CD4-positive, alpha-beta T cell treated with Interleukin-10 for 1 hour (primary cell): ENCODE data around the gene CDKL4.
A peak's percentile ranks its signal among the peaks of the same experiment; 100 is the strongest.
"Not testable (repeated sequence)": the region's sequence is repeated elsewhere in the genome, so short reads cannot be mapped to it uniquely, and the experiment has no call there.

Experiments used
- DNase-seq: peaks from one replicate; pipeline ENCODE4 v3.0.0-alpha.2; 2020

CDKL4 gene

GRCh38 chr2:39228413-39229209, 15.2 kb downstream of the CDKL4 start:
- DNase-seq, result peak; percentile 36

GRCh38 chr2:39227628-39228412, 15.9 kb downstream of the CDKL4 start:
- DNase-seq, result peak; percentile 83

GRCh38 chr2:39225567-39225966, 18.2 kb downstream of the CDKL4 start:
- DNase-seq, result no peak

- no peak for DNase-seq
Measured at GRCh38 chr2:39223909-39224308, 19.9 kb downstream of the CDKL4 start.

GRCh38 chr2:39221459-39221858, 22.3 kb downstream of the CDKL4 start:
- DNase-seq, result no peak

DNA sequence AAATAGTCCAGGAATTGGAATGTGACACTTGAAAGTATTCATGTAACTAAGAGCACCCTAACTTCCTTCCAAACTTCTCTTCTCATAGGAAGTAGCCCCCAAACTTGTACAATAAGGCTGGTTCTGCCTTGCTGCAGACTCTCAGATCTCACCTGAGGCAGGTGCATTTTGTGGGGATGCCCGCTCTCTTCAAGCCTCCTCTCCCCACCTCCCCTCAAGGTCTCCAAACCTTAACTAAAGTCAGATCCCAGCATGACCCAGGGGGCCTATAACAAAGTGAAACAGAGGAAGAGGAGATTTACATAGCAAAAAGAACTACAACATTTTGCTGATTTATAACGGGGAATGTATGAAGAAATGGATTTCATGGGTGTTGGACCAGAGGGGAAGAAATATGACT, 23.6 kb downstream of the CDKL4 start:
- no peak for DNase-seq

DNA sequence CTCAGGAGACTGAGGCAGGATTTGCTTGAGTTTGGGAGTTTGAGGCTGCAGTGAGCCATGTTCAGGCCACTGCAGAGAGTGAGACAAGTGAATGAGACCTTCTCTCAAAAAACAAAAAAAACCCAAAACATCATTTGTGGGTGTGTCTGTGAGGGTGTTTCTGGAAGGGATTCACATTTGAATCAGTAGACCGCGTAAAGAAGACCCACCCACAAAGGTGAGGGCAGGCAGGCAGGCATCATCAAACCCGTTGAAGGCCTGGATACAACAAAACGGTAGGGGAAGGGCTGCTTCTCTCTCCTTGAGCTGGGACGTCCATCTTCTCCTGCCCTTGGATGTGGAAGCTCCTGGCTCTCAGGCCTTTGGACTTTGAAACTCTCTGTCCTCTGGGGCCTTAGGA, 25.4 kb downstream of the CDKL4 start:
- DNase-seq, result no peak

- no peak for DNase-seq
Measured at GRCh38 chr2:39217192-39217550, 26.6 kb downstream of the CDKL4 start.

DNA sequence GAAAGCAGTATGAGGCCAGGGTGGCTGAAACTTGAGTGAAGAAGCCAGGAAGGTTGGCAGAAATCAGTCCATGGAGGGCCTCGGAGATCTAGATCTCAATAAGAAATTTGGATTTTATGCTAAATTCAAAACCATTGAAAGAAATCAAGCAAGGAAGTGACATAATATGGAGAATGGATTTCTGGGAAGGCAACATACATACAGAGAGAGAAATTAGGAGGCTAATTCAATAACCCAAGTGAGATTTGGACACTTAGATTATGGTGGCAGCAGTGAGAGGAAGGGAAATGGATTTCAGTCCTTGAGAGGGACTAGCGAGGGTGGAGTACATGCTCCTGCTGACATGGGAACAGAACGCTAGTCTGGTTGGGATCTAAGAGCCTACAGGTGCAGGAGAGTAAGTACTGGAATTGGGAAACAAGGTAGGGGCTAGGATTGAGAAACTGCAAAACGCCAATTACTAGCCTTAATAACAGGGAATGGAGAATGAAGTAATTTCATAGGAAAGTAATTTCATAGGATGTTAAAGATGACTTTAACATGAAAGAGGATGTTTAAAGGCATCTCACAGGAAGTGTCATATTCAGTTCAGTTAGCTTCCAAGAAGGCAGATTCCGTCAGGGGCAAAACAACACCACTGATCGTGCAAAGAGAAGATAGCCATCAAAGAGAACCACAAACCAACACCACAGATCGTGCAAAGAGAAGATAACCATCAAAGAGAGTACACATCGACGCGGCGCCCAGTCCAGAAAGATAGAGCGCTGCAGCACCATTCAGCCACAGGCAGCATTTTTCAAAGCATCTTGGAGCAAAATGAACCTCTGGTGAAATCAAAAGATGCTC, 27.2 kb downstream of the CDKL4 start:
- DNase-seq, result peak; percentile 86

DNA sequence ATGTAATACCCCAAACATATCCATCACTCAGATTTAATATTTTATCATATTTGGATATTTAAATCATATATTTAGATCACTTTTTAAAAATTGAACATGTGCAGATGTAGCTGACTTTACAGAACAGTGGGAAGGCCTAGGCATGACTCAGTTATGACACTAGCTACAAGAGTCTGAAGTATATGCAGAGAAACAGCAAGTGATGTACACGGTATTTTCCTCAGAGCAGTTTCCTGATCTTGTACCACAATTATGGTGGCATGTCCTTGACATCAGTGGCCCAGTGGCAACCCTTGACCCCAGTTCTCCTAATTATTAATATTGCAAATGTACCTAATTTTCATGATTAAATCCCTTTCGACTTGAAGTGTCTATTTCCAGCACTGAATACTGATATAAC, 28.2 kb downstream of the CDKL4 start:
- DNase-seq, result no peak

- no peak for DNase-seq
Measured at GRCh38 chr2:39213015-39213414, 30.8 kb downstream of the CDKL4 start.

GRCh38 chr2:39210846-39211245, 32.9 kb downstream of the CDKL4 start:
- DNase-seq, result no peak

- no peak for DNase-seq
Measured at GRCh38 chr2:39203382-39203781, 40.4 kb downstream of the CDKL4 start.

DNA sequence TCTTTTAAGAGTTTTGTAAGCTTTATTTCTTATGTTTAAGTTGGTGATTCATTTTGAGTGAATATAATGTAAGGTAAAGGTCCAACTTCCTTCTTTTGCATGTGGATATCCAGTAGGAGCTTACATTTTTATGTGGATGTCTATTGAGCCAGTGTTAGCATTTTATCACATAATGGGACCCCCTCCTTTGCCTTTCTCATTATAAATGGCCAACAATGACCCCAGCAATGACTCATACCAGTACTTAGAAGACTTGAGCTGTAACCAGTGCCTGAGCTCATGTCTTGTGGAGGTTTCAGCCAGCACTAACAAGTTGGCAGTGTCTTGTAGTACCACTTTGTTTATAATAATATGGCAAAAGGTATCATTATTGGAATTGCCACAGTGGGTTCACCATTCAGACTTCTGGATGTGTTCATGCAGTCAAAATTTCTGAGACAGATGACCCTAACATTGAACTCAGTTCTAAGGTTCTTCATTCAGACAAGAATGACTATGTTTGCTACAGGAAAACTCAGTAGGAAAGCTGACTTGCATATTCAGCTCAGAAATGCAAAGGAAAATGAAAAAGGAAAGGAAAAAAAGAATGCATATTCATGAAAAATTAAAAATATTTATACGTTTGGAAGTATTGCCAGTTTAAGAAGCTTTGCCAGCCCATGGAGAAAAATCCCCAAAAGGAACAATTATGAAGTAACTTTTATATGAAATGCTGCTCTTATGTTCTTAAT, 41.0 kb downstream of the CDKL4 start:
- DNase-seq, result no peak

- DNase-seq, result not testable (repeated sequence)
Measured at GRCh38 chr2:39197003-39197402, 46.8 kb downstream of the CDKL4 start.

DNA sequence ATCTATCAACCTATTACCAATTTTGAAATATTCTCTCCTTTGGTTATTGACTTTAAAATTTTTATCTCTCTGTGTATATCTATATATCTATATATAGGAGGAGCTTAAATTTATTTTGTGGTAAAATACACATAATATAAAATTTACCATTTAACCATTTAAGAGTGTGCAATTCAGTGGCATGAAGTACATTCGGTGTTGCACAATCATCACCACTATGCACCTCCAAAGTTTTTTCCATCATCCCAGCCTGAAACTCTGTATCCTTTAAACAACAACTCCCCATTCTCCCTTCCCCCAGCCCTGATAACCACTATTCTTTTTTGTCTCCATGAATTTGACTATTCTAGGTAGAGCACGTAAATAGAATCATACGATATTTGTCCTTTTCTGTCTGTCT, 49.1 kb downstream of the CDKL4 start:
- DNase-seq, result no peak

DNA sequence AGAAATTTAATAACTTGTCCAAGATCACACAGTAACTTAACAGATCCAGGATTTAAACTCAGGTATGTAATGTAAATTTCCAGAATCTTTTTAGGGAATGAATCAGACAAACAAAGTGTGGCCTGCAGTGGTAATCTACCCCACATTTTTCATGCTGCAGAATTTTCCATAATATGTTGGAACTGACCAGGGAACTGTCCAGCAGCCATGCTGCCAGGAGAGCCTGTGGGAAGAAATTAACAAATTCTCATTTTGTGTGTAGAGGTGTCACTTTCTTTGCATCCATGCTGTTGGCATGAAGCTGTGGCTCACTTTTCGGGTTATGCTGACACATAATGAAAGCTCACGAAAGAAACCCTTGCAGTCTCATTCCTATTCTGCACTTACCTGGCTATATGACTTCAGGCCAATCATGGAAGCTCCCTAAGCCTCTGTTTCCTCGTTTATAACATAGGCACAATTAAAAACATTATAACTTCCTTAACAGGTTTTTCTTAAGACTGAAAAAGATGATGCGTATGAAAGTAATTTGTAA, 54.7 kb downstream of the CDKL4 start:
- no peak for DNase-seq

DNA sequence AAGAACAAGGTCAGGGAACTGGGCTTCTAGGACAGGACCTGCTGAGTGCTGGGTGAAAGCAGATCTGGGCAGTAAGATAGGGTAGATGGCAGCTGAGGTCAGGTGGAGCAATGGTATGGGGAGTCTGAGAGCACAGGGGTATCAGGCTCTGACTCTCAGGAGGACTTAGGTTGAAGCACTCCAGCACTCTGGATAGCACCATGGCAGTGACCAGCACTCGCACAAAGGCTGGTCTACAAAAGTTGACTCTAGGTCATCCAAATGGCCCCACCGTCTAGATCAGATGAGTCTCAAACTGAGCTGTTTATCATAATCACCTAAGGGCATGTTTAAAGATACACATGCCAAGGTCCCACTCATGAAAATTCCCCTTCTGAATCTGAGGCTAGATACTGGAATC, 60.1 kb downstream of the CDKL4 start:
- DNase-seq, result no peak

DNA sequence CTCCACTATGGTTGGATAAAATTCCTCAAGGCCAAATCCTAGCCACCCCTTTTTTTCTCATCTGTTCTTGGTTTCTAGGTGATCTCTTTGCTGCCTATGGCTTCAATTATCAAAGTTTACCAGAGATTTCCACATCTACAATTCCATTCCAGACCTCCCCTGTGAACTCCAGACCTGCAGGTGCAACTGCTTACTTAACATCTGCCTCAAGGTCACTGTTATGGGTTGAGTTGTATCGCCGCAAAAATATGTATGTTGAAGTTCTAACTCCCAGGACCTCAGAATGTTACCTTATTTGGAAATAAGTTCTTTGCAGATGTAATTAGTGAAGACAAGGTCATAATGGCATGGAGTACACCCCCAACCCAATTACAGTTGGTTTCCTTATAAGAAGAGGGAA, 62.5 kb downstream of the CDKL4 start:
- no peak for DNase-seq

DNA sequence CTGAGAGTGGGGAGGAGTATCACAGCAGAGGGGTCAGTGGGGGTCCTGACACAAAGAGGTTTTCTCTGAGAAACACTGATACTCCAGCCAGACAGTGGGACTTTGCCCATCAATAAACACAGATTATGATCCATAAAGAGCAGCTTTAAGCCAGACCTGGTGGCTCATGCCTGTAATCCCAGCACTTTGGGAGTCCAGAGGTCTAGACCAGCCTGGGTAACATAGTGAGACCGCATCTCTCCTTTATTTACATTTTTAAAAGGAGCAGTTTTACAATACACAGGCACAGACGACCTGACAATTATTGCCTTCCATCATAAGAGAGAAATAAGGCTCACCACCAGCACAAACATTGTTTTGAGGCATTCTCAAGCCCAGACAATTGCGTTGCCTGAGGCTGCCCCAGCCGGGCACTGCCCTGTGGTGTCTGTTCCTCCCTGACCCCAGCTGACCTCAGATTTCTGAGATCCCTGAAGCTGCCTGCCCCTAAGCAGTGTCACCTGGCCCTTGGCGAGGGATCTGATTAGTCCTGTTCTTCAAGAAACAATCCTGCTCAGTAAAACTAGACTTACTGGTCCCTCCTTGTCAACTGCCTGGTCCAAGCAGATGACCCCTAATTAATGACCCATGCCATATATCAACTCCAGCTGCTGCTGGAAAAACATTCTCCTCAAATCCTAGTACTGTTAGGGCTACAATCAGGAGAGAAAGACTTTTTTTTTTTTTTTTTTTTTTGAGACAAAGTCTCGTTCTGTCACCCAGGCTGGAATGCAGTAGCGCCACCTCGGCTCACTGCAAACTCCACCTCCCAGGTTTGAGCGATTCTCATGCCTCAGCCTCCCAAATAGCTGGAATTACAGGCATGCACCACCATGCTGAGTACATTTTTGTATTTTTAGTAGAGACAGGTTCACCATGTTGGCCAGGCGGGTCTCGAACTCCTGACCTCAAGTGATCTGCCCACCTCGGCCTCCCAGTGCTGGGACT, 63.5 kb downstream of the CDKL4 start:
- no peak for DNase-seq

GRCh38 chr2:39178756-39179155, 65.0 kb downstream of the CDKL4 start:
- no peak for DNase-seq
